HG03378 (cell line): ENCODE results near the gene NEXMIF.
A peak's percentile ranks its signal among the peaks of the same experiment; 100 is the strongest.
"Not testable (repeated sequence)": the region's sequence is repeated elsewhere in the genome, so short reads cannot be mapped to it uniquely, and the experiment has no call there.

Experiments
- ATAC-seq: cut with Tn5 transposase; IDR thresholded peaks from one replicate; pipeline ENCODE4 v1.9.1; 2021; ENCODE audit warnings: mild to moderate bottlenecking, moderate library complexity; ENCODE audit not compliant: unreplicated experiment

Gene NEXMIF

GRCh38 chrX:74797338-74797887 is 127.8 kb downstream of the NEXMIF start:
- ATAC-seq: no peak

GRCh38 chrX:74788545-74789086 is 136.6 kb downstream of the NEXMIF start:
- ATAC-seq: no peak

GRCh38 chrX:74784629-74785028 is 140.6 kb downstream of the NEXMIF start:
- ATAC-seq: no peak

- peak; percentile 80 for ATAC-seq
These were observed 143.7 kb downstream of the NEXMIF start for GRCh38 chrX:74781507-74782034.

GRCh38 chrX:74779175-74779574 is 146.1 kb downstream of the NEXMIF start:
- ATAC-seq: no peak

- ATAC-seq: no peak
These were observed 150.3 kb downstream of the NEXMIF start for GRCh38 chrX:74774988-74775387.

- no peak for ATAC-seq
These were observed 188.8 kb downstream of the NEXMIF start for GRCh38 chrX:74736450-74736849.

- no peak for ATAC-seq
These were observed 220.0 kb downstream of the NEXMIF start for GRCh38 chrX:74705269-74705668.

- not testable (repeated sequence) for ATAC-seq
These were observed 223.9 kb downstream of the NEXMIF start for GRCh38 chrX:74701343-74701742.

GRCh38 chrX:74684466-74684865 is 240.8 kb downstream of the NEXMIF start:
- no peak for ATAC-seq
